ENCODE measurements around the gene PHACTR4. TPM values are rescaled to one million over a fixed set of nuclear protein-coding genes. Genes with fewer than 3 reads are reported as not detected.
A peak's percentile ranks its signal among the peaks of the same experiment; 100 is the strongest.

The PHACTR4 gene
- total and polyA plus RNA-seq, 2 donors (not counting 3 experiments of a cell fraction or from before 2014, with no cell fraction given): 25.4 to 61.0 TPM

DNA sequence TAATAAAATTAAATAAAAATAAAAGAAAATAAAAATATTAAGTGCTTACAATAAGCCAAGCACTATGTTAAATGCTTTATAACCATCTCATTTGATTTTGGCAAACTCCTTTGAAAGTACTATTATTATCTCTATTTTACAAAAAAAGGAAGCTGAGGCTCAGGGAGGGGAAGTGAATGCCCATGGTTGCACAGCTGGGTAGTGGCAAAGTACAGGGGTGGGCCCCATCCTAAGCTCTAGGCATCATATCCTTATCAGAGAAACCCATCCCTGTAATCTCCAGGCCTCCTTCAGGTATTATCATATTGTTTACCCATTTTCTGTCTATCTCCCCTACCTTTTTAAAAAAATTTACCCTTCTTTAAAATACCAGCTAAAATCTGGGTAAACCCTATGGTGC, 43.0 kb upstream of the PHACTR4 start:
- ChIA-PET POLR2A (no interaction called here), CTCF (interaction anchor here (1.0 to 2.2 kb wide), 2 partner anchors 33 to 77 kb away, joined by 4 to 5 read pairs; no protein-coding TSS in a partner anchor)
- TF ChIP-seq, protein P1, sequence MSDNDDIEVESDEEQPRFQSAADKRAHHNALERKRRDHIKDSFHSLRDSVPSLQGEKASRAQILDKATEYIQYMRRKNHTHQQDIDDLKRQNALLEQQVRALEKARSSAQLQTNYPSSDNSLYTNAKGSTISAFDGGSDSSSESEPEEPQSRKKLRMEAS (IDR thresholded peaks at IDR 0.05; ENCODE audit: insufficient read depth, insufficient read length): no peak
- TF ChIP-seq MYC (IDR thresholded peaks at IDR 0.05; ENCODE audit: low read depth, low read length): no peak
- no peak for TF ChIP-seq POLR2A (IDR thresholded peaks at IDR 0.05; ENCODE audit: low read depth, low read length)
- TF ChIP-seq GATA2 (IDR thresholded peaks at IDR 0.05; ENCODE audit: insufficient read depth, insufficient read length, low read depth, low read length): no peak
- no peak for TF ChIP-seq JUN (IDR thresholded peaks at IDR 0.05; ENCODE audit: borderline replicate concordance, insufficient read depth, insufficient read length, low read depth)
- TF ChIP-seq EZH2 (IDR thresholded peaks at IDR 0.05; ENCODE audit: borderline replicate concordance, low read depth, low read length, severe bottlenecking): no peak
- TF ChIP-seq, protein P2, sequence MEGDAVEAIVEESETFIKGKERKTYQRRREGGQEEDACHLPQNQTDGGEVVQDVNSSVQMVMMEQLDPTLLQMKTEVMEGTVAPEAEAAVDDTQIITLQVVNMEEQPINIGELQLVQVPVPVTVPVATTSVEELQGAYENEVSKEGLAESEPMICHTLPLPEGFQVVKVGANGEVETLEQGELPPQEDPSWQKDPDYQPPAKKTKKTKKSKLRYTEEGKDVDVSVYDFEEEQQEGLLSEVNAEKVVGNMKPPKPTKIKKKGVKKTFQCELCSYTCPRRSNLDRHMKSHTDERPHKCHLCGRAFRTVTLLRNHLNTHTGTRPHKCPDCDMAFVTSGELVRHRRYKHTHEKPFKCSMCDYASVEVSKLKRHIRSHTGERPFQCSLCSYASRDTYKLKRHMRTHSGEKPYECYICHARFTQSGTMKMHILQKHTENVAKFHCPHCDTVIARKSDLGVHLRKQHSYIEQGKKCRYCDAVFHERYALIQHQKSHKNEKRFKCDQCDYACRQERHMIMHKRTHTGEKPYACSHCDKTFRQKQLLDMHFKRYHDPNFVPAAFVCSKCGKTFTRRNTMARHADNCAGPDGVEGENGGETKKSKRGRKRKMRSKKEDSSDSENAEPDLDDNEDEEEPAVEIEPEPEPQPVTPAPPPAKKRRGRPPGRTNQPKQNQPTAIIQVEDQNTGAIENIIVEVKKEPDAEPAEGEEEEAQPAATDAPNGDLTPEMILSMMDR (IDR thresholded peaks at IDR 0.05; ENCODE audit: extremely low read depth in 1 of 2, insufficient read depth in 1 of 2, low read depth in 1 of 2, low read length in 2 of 2): no peak
- TF ChIP-seq FOS (IDR thresholded peaks at IDR 0.05; ENCODE audit: borderline replicate concordance, insufficient read depth, low read length): no peak
- no peak for TF ChIP-seq POLR2AphosphoS5 (IDR thresholded peaks at IDR 0.05; ENCODE audit: insufficient read depth, low read depth, low read length)
- H3K9me3 ChIP-seq (replicated peaks; ENCODE audit: control insufficient read depth, insufficient read depth, low read length): no peaks in the 10 kb centered on the region
- no peak for DNase-seq (ENCODE audit: low read depth, low spot score)
- H3K4me3 ChIP-seq (replicated peaks in 1 of 3; ENCODE audit: insufficient read depth in 1 of 3, low read depth in 1 of 3, low read length in 3 of 3): peak overlapping the region in 1 of 3 experiments; percentile 16
- H2AFZ ChIP-seq (ENCODE audit: low read depth, low read length): no peak overlapping the region
- FAIRE-seq: no peak
- intact Hi-C loops (cut with micrococcal nuclease): no loop called here
- H3K4me2 ChIP-seq (ENCODE audit: insufficient read depth, low read length): no peak overlapping the region
- no peaks in the 10 kb centered on the region for H3K27me3 ChIP-seq (ENCODE audit: control insufficient read depth in 2 of 2, insufficient read depth in 2 of 2, low read length in 2 of 2)
- H3K79me2 ChIP-seq (ENCODE audit: control insufficient read depth, insufficient read depth, low read length): peaks cover 6% of the 10 kb centered on the region
- no peaks in the 10 kb centered on the region for H3K36me3 ChIP-seq (ENCODE audit: control insufficient read depth in 2 of 2, extremely low read depth in 1 of 2, insufficient read depth in 2 of 2, low read length in 2 of 2)
- H3K9ac ChIP-seq (replicated peaks; ENCODE audit: extremely low read depth, insufficient read depth, low read length): no peak overlapping the region
- peaks cover 11% of the 10 kb centered on the region for H3K4me1 ChIP-seq (ENCODE audit: control insufficient read depth, extremely low read depth, insufficient read depth, low read length)
- BruUV-seq (replicated peaks): no TSS peak
- no peaks in the 10 kb centered on the region for H3K9me1 ChIP-seq (replicated peaks; ENCODE audit: control insufficient read depth, extremely low read depth, insufficient read depth, low read length)
- no peaks in the 10 kb centered on the region for H4K20me1 ChIP-seq (replicated peaks; ENCODE audit: control insufficient read depth, extremely low read depth, insufficient read depth, low read length)
- dilution Hi-C loops (cut with MboI; ENCODE audit: extremely low pct_ligation_motif_present, low sequenced_read_pairs): no loop called here
- H3K27ac ChIP-seq (ENCODE audit: insufficient read depth, low read depth, low read length): no peak overlapping the region

Data from endothelial cell of umbilical vein (primary cell).